ENCODE measurements around the gene PHLDB3. TPM values are rescaled to one million over a fixed set of nuclear protein-coding genes. Genes with fewer than 3 reads are reported as not detected.

The PHLDB3 gene
- total and polyA plus RNA-seq, 2 of the 4 experiments (the other 2 are of a cell fraction): 2.9 to 10.6 TPM

- Histone ChIP-seq H4K91ac (ENCODE audit: insufficient read depth, low read depth, low read length) (no peak overlapping the region), H3K4ac (ENCODE audit: low read depth, low read length) (no peak overlapping the region), H3K14ac (replicated peaks; ENCODE audit: low read depth, low read length) (no peak overlapping the region), H2BK120ac (ENCODE audit: low read depth, low read length) (no peak overlapping the region), H4K8ac (ENCODE audit: low read depth in 2 of 2, low read length in 2 of 2) (no peak overlapping the region; a peak in 1 of 4 replicates), H3K27me3 (ENCODE audit: control insufficient read depth, insufficient read depth, low read length) (no peaks in the 10 kb centered on the region), H3K9me1 (ENCODE audit: insufficient read depth, low read length) (no peaks in the 10 kb centered on the region), H3K79me1 (ENCODE audit: low read depth in 1 of 2, low read length in 2 of 2) (no peaks in the 10 kb centered on the region), H3K9ac (ENCODE audit: low read depth, low read length) (no peak overlapping the region), H2AFZ (replicated peaks; ENCODE audit: low read length, poor library complexity) (peak overlapping the region; percentile 71), H4K5ac (ENCODE audit: low read depth, low read length) (no peak overlapping the region), H3K18ac (ENCODE audit: low read depth, low read length) (no peak overlapping the region), H3K23ac (ENCODE audit: low read depth, low read length) (no peak overlapping the region), H3K4me2 (ENCODE audit: low read depth, low read length) (no peak overlapping the region), H2AK5ac (ENCODE audit: low read depth, low read length) (no peak overlapping the region; the same call in 1 of the 2 replicates), H3K9me3 (ENCODE audit: control insufficient read depth, insufficient read depth, low read length) (no peaks in the 10 kb centered on the region), H2BK20ac (ENCODE audit: low read depth, low read length) (no peak overlapping the region), H2BK5ac (ENCODE audit: low read depth, low read length, poor library complexity, severe bottlenecking) (no peak overlapping the region), H3K27ac (ENCODE audit: insufficient read depth, low read length) (no peak overlapping the region), H3K4me1 (ENCODE audit: control insufficient read depth, insufficient read depth, low read length) (0 out of 2 replicates have a peak, but pooled peaks cover 2% of the 10 kb centered on the region), H3K4me3 (ENCODE audit: insufficient read depth, low read depth, low read length) (no peak overlapping the region), H3K56ac (ENCODE audit: extremely low read depth, insufficient read depth, low read length) (no peak overlapping the region), H3K36me3 (ENCODE audit: control insufficient read depth, insufficient read depth, low read length) (no peaks in the 10 kb centered on the region), H4K20me1 (ENCODE audit: insufficient read depth, low read length) (no peaks in the 10 kb centered on the region), H2AK9ac (replicated peaks; ENCODE audit: low read depth, low read length, poor library complexity) (peak overlapping the region; percentile 33), H2BK15ac (ENCODE audit: low read depth, low read length) (no peak overlapping the region)
- ChIA-PET POLR2A (ENCODE audit: unreplicated experiment) (interaction anchor here (0.9 kb wide), 1 partner anchor 73 kb away, joined by 13 read pairs; no protein-coding TSS in a partner anchor), CTCF (interaction anchor here (0.6 to 2.9 kb wide), 17 partner anchors 8 to 223 kb away, joined by 3 to 23 read pairs (median 4); partner anchors contain the start of genes ETHE1 and PLAUR)
- peak; percentile 95 for ATAC-seq (ENCODE audit: low read depth)
- no TSS peak for BruUV-seq (replicated peaks)
- 28% methylated on average over 2 of the region's 14 CpGs; no CpG with 5 or more reads in 1 of the 2 experiments for WGBS, 2 experiments (ENCODE audit: extremely low coverage in 2 of 2, insufficient read length in 1 of 2)
- in situ Hi-C loops (cut with MboI; ENCODE audit: low sequenced_read_pairs) (loop anchor here (5.0 kb wide), 1 partner anchor 75 kb away; no protein-coding TSS in a partner anchor), intact Hi-C loops (cut with micrococcal nuclease) (loop anchor here (1.0 to 10.0 kb wide), 4 partner anchors 56 to 358 kb away; partner anchors contain the start of gene LYPD5), dilution Hi-C loops (cut with HindIII; ENCODE audit: low sequenced_read_pairs, unreplicated experiment) (no loop called here)
- peak; percentile 65 for DNase-seq
- peak; percentile 36; the same call in 1 of the 2 replicates for TF ChIP-seq MAZ (IDR thresholded peaks at IDR 0.05; ENCODE audit: borderline replicate concordance, low read depth, low read length)
- TF ChIP-seq RAD21 (IDR thresholded peaks at IDR 0.05; ENCODE audit: low read length): peak; percentile 94
- no peak for TF ChIP-seq MXI1 (IDR thresholded peaks at IDR 0.05; ENCODE audit: borderline replicate concordance, low read depth, low read length)
- no peak for TF ChIP-seq MAFK (IDR thresholded peaks at IDR 0.05; ENCODE audit: low read depth, low read length)
- TF ChIP-seq RCOR1 (IDR thresholded peaks at IDR 0.05; ENCODE audit: insufficient replicate concordance, low read length): no peak
- no peak for TF ChIP-seq FOS (IDR thresholded peaks at IDR 0.05; ENCODE audit: low read depth, low read length)
- no peak for TF ChIP-seq RFX5 (IDR thresholded peaks at IDR 0.05; ENCODE audit: low read depth, low read length)
- TF ChIP-seq, protein P1, sequence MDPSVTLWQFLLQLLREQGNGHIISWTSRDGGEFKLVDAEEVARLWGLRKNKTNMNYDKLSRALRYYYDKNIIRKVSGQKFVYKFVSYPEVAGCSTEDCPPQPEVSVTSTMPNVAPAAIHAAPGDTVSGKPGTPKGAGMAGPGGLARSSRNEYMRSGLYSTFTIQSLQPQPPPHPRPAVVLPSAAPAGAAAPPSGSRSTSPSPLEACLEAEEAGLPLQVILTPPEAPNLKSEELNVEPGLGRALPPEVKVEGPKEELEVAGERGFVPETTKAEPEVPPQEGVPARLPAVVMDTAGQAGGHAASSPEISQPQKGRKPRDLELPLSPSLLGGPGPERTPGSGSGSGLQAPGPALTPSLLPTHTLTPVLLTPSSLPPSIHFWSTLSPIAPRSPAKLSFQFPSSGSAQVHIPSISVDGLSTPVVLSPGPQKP (IDR thresholded peaks at IDR 0.05; ENCODE audit: borderline replicate concordance, low read depth, low read length): no peak
- peak; percentile 26; the same call in 1 of the 2 replicates for TF ChIP-seq CEBPB (IDR thresholded peaks at IDR 0.05; ENCODE audit: low read depth, low read length)
- TF ChIP-seq CHD1 (IDR thresholded peaks at IDR 0.05; ENCODE audit: low read depth, low read length): no peak
- TF ChIP-seq NFE2L2 (IDR thresholded peaks at IDR 0.05; ENCODE audit: low read depth, low read length): no peak
- TF ChIP-seq POLR2A (IDR thresholded peaks at IDR 0.05; ENCODE audit: low read depth, low read length): no peak
- TF ChIP-seq, protein P2, sequence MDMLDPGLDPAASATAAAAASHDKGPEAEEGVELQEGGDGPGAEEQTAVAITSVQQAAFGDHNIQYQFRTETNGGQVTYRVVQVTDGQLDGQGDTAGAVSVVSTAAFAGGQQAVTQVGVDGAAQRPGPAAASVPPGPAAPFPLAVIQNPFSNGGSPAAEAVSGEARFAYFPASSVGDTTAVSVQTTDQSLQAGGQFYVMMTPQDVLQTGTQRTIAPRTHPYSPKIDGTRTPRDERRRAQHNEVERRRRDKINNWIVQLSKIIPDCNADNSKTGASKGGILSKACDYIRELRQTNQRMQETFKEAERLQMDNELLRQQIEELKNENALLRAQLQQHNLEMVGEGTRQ (IDR thresholded peaks at IDR 0.05; ENCODE audit: low read depth, low read length): no peak
- TF ChIP-seq CTCF (conservative IDR thresholded peaks at IDR 0.05; ENCODE audit: low read depth, low read length): peak; percentile 94
Measured at GRCh38 chr19:43446746-43447489, 57.6 kb downstream of the PHLDB3 start.
